ENCODE data around the gene GNG13.
"Not testable (repeated sequence)": the region's sequence is repeated elsewhere in the genome, so short reads cannot be mapped to it uniquely, and the experiment has no call there.

The GNG13 gene

DNA sequence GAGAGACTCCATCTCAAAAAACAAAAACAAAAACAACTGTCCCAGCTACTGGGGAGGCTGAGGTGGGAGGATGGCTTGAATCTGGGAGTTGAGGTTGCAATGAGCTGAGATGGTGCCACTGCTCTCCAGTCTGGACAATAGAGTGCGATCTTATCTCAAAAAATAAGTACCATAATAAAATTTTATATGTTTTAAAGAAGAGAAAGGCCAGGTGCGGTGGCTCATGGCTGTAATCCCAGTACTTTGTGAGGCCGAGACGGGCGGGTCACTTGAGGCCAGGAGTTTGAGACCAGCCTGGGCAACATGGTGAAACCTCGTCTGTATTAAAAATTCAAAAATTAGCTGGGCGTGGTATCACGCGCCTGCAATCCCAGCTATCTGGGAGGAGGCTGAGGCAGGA is 23.7 kb downstream of the GNG13 start:
- no peak for DNase-seq (ENCODE audit: low spot score)

DNA sequence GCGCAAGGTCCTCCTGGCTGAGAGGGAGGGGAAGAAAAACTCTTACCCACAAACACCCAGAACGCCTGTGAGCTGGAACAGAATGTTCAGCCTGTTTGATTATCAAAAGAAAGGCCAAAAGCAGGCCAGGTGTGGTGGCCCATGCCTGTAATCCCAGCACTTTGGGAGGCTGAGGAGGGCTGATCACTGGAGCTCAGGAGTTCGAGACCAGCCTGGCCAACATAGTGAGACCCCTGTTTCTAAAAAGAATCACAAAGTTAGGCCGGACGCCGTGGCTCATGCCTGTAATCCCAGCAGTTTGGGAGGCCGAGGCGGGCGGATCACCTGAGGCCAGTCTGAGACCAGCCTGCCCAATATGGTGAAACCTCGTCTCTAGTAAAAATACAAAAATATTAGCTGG is 24.2 kb downstream of the GNG13 start:
- DNase-seq (ENCODE audit: low spot score): not testable (repeated sequence)

DNA sequence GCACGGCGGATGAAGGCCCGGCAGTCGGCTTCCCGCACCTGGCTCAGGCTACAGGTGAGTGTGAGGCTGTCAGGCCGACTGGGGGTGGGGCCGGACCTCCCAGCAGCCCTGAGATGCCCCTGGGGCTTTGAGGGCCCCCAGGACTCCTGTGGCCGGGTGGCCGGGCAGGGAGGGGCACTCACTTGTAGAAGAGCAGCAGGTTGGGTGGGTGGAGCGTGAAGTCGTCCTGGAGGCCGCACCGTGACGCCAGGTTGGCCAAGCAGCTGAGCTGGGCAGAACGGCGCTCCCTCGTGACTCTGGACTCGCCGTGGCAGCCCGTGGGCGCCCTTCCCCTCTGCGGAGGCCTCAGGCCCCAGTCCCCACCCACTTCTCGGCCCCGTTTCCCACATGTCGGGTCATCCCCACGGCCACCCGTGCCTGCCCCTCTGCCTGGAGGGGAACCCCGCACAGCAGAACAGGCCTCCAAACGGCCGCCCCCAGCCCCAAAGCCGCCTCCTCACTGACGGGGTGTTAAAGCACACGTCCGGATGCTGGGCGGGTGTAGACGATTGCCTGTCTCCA is 25.2 kb downstream of the GNG13 start:
- no peak for DNase-seq (ENCODE audit: low spot score)

GRCh38 chr16:774086-775001 is 26.2 kb downstream of the GNG13 start:
- DNase-seq (ENCODE audit: low spot score): no peak

DNA sequence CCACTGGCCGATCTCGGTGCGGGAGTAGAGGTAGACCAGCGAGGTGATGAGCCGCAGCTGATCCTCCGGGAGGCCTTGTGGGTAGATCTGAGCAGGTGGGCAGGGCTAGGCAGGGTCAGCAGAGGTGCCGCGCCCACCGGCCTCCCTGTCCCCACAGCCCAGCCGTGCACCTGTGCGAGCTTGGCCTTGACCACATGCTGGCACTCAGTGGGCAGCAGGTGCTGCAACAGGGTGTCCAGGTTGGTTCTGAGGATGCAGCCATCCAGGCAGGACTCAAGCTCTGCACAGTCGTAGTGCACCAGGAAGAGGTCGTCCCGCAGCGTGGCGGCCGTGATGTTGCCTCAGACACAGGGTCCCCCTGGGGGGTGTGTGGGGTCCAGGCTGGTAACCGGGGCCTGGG is 27.6 kb downstream of the GNG13 start:
- no peak for DNase-seq (ENCODE audit: low spot score)

- no peak for DNase-seq (ENCODE audit: low spot score)
Measured at GRCh38 chr16:770411-770810, 30.1 kb downstream of the GNG13 start.

DNA sequence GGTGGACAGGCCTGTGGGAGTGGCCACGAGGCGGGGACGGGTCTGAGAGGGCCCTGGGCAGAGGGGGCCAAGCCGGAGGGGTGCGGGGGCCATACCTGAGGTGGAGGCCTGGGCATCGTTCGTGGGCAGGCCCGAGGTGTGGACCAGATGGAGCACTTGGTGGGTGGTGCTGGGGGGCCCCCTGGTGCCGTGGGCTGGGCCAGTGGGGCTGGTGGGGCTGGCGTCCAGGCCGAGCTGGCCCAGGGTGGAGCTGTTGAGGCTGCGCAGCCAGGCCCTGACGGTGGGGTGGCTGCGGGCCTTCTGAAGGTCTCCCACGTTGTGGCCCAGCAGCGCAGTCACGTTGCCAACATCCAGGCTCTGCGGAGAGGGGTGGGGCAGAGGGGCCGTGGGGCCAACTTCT is 30.6 kb downstream of the GNG13 start:
- no peak for DNase-seq (ENCODE audit: low spot score)

- no peak for DNase-seq (ENCODE audit: low spot score)
Measured at GRCh38 chr16:769184-769784, 31.2 kb downstream of the GNG13 start.

DNA sequence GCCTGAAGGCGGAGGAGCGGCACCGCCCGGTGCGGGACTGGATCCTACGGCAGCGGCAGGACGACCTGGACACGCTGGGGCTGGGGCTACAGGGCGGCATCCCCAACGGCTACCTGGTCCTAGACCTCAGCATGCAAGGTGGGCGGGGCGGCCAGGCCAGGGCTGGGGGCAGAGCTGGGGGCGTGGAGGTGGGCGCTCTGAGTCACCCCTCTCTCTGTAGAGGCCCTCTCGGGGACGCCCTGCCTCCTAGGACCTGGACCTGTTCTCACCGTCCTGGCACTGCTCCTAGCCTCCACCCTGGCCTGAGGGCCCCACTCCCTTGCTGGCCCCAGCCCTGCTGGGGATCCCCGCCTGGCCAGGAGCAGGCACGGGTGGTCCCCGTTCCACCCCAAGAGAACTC is 32.1 kb downstream of the GNG13 start:
- no peak for DNase-seq (ENCODE audit: low spot score)

- DNase-seq (ENCODE audit: low spot score): no peak
Measured at GRCh38 chr16:767743-768235, 32.7 kb downstream of the GNG13 start.

- DNase-seq (ENCODE audit: low spot score): no peak
Measured at GRCh38 chr16:766820-767640, 33.5 kb downstream of the GNG13 start.

DNA sequence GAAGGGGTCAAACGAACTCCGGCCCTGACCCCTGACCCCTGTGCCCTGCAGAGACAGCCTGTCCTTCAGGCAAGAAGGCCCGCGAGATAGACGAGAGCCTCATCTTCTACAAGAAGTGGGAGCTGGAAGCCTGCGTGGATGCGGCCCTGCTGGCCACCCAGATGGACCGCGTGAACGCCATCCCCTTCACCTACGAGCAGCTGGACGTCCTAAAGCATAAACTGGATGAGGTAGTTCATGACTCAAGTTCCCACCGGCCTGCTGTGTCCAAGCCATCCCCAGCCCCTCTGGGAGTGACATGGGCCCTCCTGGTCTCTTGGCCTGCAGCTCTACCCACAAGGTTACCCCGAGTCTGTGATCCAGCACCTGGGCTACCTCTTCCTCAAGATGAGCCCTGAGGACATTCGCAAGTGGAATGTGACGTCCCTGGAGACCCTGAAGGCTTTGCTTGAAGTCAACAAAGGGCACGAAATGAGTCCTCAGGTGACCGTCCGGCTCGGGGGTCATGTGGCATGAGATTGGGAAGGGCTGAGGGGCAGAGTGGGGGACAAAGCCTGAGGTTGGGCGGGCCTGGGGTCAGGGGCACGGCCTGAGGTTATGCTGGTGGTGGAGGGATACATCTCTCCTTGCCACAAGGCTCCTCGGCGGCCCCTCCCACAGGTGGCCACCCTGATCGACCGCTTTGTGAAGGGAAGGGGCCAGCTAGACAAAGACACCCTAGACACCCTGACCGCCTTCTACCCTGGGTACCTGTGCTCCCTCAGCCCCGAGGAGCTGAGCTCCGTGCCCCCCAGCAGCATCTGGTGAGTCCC is 34.3 kb downstream of the GNG13 start:
- no peak for DNase-seq (ENCODE audit: low spot score)

- DNase-seq (ENCODE audit: low spot score): no peak
Measured at GRCh38 chr16:765488-765865, 35.1 kb downstream of the GNG13 start.

DNA sequence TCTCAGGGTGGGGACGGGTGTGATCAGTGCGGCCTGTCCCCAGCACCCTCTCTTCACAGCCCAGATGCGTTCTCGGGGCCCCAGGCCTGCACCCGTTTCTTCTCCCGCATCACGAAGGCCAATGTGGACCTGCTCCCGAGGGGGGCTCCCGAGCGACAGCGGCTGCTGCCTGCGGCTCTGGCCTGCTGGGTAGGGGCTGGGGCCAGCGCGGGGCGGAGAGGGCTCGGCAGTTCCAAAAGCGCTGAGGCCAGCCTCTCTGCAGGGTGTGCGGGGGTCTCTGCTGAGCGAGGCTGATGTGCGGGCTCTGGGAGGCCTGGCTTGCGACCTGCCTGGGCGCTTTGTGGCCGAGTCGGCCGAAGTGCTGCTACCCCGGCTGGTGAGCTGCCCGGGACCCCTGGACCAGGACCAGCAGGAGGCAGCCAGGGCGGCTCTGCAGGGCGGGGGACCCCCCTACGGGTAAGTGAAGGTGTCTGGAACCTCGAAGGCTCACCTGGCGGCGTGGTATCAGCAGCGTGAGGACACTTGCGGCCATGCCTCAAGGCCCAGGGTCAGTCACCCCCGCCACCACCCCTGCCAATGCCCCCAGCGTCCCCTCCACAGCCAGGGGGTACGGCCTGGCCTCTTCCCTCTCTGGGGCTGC is 35.6 kb downstream of the GNG13 start:
- no peak for DNase-seq (ENCODE audit: low spot score)

DNA sequence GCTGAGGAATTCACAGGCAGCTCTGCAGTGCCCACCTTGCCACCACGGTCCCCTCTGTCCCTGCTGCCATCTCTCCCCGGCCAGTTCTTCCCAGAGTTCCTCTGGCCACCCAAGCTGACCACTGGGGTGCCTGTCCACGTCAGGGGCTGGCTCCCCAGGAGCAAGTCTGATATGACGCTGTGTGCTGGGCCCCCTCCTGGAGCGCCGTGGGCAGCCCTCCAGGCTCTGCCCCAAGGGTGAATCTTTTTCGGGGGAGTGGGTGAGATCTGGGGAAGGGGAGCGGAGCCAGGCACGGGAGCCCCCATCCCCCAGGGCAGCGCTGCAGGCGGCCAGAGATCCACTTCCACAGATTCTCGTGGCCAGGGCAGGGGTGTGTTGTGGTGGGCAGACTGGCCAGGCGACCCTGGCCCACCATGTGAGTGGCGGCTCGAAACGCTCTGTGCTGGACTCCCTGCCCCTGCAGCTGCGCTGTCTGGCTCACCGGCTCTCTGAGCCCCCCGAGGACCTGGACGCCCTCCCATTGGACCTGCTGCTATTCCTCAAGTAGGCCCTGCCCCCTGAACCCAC is 36.3 kb downstream of the GNG13 start:
- no peak for DNase-seq (ENCODE audit: low spot score)

DNA sequence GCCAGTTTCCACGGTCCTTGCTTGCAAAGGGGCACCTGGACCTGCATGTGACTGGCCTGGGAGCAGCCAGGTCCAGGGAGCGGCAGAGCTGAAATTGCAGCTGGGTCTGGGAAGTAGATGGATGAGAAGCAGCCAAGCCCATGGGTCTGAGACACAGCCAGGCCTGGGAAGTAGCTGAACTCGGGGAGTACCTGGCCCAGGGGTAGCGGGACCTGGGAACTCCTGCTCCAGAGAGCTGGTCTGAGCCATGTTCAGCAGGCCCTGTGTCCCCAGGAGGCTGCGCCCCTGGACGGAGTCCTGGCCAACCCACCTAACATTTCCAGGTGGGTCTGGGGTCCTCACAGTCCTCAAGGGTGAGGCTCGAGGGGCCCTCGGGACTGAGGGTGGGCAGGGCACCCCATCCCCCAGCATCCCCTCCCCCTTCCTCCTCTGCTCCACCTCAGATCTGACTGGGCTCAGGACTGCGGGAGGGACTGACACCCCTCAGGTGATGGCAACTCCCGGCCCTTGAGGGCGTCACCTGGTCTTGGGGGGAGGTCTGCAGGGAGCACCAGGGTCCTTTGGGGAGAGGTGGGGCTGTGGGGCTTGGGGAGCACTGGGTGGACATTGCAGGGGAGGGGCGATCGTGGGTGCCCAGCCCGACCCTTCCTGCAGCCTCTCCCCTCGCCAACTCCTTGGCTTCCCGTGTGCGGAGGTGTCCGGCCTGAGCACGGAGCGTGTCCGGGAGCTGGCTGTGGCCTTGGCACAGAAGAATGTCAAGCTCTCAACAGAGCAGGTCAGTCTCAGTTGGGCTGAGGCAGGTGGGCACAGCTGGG is 37.0 kb downstream of the GNG13 start:
- DNase-seq (ENCODE audit: low spot score): no peak

DNA sequence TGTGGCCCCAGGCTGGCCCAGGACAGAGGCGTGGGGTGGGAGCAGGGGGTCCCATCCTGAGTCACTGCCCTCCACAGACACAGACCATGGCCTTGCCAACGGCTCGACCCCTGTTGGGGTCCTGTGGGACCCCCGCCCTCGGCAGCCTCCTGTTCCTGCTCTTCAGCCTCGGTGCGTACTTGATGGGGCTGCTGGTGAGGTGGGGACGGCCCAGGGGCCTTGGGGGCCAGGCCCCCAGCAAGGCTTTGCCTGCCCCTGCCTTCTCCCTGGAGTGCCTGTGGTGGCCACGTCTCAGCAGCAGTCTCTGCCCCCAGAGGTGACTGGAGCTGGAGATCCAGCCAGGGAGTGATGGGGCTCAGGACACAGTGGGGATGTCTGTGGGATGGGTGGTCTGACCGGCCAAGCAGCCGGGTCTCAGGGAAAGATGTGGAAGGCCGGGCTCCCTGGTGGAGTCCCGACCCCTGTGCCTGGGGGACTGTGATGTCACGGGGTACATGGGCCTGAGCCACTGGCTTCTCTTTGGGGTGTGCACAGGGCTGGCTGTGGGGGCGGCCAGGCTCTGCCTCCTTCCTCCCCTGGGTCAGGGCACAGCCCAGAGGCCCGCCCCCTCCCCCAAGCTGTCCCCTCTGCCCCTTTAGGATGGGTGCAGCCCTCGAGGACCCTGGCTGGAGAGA is 37.8 kb downstream of the GNG13 start:
- DNase-seq (ENCODE audit: low spot score): no peak

- no peak for DNase-seq (ENCODE audit: low spot score)
Measured at GRCh38 chr16:761625-762513, 38.7 kb downstream of the GNG13 start.
